Calu3 (cell line): ENCODE results near the gene SH3PXD2A. TPM values are rescaled to one million over a fixed set of nuclear protein-coding genes. Genes with fewer than 3 reads are reported as not detected.

Experiments
- BruUV-seq: library from RNA; stranded (reverse); fragments of 400-500 nt; replicated peaks from 2 replicates; lab custom pipeline; 2021; lab: Mats Ljungman, UMichigan
- CTCF ChIA-PET: fragments of 300-600 bp; sonication (Branson Sonifier 250); formaldehyde crosslinking; loops from one replicate; lab custom pipeline; 2022; ENCODE audit warnings: antibody characterized with exemption; lab: Charles Lee
- DNase-seq: peaks from one replicate; pipeline ENCODE4 v3.0.0; 2022
- H3K27ac Mint-ChIP-seq: one replicate; pipeline ENCODE4 v1.8.0; 2022; ENCODE audit warnings: mixed read lengths; ENCODE audit not compliant: unreplicated experiment
- H3K27me3 Mint-ChIP-seq: one replicate; pipeline ENCODE4 v1.8.0; 2022; ENCODE audit warnings: mixed read lengths; ENCODE audit not compliant: unreplicated experiment
- H3K36me3 Mint-ChIP-seq: one replicate; pipeline ENCODE4 v1.8.0; 2022; ENCODE audit warnings: mild to moderate bottlenecking, moderate library complexity, mixed read lengths; ENCODE audit not compliant: insufficient read depth, unreplicated experiment
- H3K4me1 Mint-ChIP-seq: one replicate; pipeline ENCODE4 v1.8.0; 2022; ENCODE audit warnings: mild to moderate bottlenecking, low read depth, mixed read lengths; ENCODE audit not compliant: unreplicated experiment
- H3K4me3 Mint-ChIP-seq: one replicate; pipeline ENCODE4 v1.8.0; 2022; ENCODE audit warnings: mild to moderate bottlenecking, low read depth, moderate library complexity, mixed read lengths; ENCODE audit not compliant: unreplicated experiment
- H3K9me3 Mint-ChIP-seq: one replicate; pipeline ENCODE4 v1.8.0; 2022; ENCODE audit warnings: low read depth, mixed read lengths; ENCODE audit not compliant: unreplicated experiment
- intact Hi-C: fragments of 100-400 bp; cut with micrococcal nuclease; formaldehyde crosslinking; loops from one replicate; pipeline ENCODE4 v1.10.0; 2022; ENCODE audit not compliant: unreplicated experiment
- total RNA-seq: library from RNA; stranded (reverse); gene quantifications from 2 replicates; pipeline ENCODE4 v1.2.3, GENCODE V29; 2022
- TF ChIP-seq, protein P1 (sequence below): fragments of 200-600 bp; IDR thresholded peaks from one replicate; pipeline ENCODE4 v1.8.0; 2022; ENCODE audit warnings: antibody characterized with exemption; ENCODE audit not compliant: unreplicated experiment

The SH3PXD2A gene
- total RNA-seq, 1 experiment from 2014 or later, result 7.5 TPM

DNA sequence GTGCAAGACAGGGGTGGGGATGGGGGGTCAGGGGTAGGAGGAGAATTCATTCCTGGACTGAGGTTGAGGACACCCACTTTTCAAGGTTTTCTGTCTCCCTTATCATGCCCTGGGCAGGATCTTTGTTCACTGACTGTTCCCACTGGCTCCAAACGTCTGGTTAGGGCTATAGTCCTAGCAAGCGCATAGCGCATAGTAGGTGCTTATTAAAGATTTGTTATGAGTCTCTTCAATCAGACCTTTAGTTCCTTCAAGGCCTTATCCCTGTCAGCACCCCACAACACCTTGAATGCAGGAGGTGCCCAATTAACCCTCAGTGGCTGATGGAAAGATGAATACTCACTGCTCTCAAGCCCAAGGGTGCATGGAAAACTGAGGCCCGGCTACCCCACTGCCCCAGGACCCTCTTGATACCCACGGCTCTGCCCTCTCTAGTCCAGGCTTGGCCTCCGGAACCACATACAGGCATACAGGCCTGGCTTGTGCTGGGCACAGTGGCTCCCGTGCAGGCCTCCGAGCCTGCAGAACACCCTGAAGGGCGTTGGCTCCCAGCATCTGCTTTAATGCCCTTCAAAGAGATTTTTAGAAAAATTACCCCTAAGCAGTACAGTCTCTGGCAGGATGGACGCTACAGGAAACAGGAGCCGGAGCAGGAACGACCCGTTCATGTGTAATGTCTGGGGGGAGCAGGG is 177.7 kb downstream of the SH3PXD2A start:
- Mint-ChIP-seq H3K9me3 (no peaks in the 10 kb centered on the region), H3K4me3 (no peak overlapping the region), H3K36me3 (no peaks in the 10 kb centered on the region), H3K4me1 (no peaks in the 10 kb centered on the region), H3K27ac (no peak overlapping the region), H3K27me3 (no peaks in the 10 kb centered on the region)
- BruUV-seq, result no TSS peak
- no peak for DNase-seq
- TF ChIP-seq, protein P1, sequence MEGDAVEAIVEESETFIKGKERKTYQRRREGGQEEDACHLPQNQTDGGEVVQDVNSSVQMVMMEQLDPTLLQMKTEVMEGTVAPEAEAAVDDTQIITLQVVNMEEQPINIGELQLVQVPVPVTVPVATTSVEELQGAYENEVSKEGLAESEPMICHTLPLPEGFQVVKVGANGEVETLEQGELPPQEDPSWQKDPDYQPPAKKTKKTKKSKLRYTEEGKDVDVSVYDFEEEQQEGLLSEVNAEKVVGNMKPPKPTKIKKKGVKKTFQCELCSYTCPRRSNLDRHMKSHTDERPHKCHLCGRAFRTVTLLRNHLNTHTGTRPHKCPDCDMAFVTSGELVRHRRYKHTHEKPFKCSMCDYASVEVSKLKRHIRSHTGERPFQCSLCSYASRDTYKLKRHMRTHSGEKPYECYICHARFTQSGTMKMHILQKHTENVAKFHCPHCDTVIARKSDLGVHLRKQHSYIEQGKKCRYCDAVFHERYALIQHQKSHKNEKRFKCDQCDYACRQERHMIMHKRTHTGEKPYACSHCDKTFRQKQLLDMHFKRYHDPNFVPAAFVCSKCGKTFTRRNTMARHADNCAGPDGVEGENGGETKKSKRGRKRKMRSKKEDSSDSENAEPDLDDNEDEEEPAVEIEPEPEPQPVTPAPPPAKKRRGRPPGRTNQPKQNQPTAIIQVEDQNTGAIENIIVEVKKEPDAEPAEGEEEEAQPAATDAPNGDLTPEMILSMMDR, result no peak
- intact Hi-C loops, result no loop called here
- CTCF ChIA-PET, result no interaction called here

DNA sequence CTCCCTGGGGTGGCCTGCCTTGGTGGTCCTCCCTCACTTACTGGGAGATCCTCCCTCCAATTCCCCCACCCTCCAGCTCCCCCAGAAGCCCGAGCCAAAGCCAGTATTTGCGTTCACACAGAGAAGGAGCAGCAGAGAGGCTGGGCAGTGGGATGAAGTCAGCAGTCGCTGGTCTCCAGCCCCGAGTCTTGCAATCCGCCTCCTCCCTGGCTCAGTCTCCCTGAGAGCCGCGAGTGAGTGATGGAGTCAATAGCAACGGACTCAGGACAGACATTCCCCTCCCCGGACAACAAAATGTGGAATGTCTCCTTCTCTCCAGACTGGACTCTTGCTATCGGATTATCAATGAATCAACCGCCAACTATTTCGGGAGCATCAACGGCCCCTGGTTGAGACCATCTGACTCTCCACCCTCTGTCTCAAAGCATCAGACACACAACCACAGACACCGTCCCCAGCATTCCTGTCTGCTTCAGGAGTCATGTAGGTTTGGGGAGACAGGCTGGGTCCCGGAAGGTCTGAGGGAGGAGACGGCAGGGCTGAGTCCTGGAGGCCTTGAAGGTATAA is 178.4 kb downstream of the SH3PXD2A start:
- CTCF ChIA-PET, result no interaction called here
- DNase-seq, result no peak
- Mint-ChIP-seq H3K9me3 (no peaks in the 10 kb centered on the region), H3K36me3 (no peaks in the 10 kb centered on the region), H3K4me3 (no peak overlapping the region), H3K27ac (no peak overlapping the region), H3K4me1 (no peaks in the 10 kb centered on the region), H3K27me3 (no peaks in the 10 kb centered on the region)
- TF ChIP-seq, protein P1, result no peak
- intact Hi-C loops, result no loop called here
- BruUV-seq, result no TSS peak

DNA sequence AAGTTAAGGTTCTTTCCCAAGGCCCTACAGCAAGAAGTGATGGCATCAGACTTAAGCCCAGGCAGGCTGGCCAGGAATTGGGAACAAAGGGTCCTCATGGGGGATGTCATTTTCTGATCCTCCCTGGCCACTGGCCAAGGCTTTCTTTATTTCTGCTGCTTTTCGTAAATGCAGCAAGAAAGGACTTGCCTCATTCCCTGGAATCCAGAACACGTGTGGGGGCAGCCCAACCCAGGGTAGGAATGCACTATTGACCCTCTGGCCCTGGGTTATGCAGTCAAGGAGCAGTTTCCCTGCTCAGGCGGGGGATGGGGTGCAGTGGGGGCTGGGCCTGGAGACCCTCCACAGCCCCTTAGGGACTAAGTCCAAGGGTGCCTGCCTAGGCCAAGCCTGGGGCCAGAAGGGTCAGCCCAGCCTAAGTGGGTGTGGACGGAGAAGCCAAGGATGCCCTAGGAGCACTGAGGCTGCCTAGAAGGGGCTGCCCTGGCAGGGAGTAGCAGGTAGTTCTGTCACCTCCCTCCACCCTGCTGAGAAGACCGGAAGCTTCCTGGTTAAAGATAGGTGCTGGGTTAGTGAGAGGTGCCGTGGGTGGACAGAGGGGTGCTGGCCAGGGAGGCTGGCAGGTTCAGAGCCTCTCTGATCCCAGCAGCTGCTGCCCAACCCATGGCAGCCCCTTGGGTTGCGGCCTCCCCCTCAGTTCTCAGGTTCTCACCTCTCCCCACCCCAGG is 179.2 kb downstream of the SH3PXD2A start:
- no peak for DNase-seq
- no TSS peak for BruUV-seq
- H3K36me3 Mint-ChIP-seq, result no peaks in the 10 kb centered on the region
- no peak overlapping the region for H3K4me3 Mint-ChIP-seq
- TF ChIP-seq, protein P1, result no peak
- no peaks in the 10 kb centered on the region for H3K9me3 Mint-ChIP-seq
- CTCF ChIA-PET, result no interaction called here
- H3K4me1 Mint-ChIP-seq, result no peaks in the 10 kb centered on the region
- intact Hi-C loops, result no loop called here
- no peak overlapping the region for H3K27ac Mint-ChIP-seq
- no peaks in the 10 kb centered on the region for H3K27me3 Mint-ChIP-seq

DNA sequence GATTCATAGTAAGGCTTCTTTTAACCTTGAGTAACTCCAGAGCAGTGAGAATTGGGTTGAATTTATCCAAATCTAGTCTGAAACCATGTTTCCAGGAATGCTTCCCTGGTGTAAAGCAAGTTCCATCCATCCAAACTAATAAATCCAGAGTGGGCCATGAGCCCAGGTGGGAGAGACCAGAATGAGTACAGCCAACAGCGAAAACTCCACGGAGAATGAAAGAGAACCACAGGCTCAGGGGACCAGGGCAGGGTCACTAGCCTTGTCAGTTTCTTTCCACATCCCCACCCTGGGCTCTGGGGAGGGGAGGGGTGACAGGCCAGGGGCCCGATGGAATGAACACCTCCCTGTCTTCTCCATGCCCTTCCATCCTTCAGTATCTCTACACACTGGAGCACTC is 181.8 kb downstream of the SH3PXD2A start:
- BruUV-seq, result no TSS peak
- no peak for DNase-seq
- CTCF ChIA-PET, result no interaction called here
- Mint-ChIP-seq H3K9me3 (no peaks in the 10 kb centered on the region), H3K4me1 (peaks cover 4% of the 10 kb centered on the region), H3K36me3 (peaks cover 2% of the 10 kb centered on the region), H3K27me3 (peaks cover 7% of the 10 kb centered on the region), H3K4me3 (no peak overlapping the region), H3K27ac (no peak overlapping the region)
- intact Hi-C loops, result no loop called here
- TF ChIP-seq, protein P1, result no peak
